ENCODE measurements around the gene RHOB.

RHOB gene

GRCh38 chr2:20484034-20484617, 37.3 kb downstream of the RHOB start:
- no peaks in the 10 kb centered on the region for H3K9me3 ChIP-seq (ENCODE audit: low read depth, low read length)
- no peak for DNase-seq (ENCODE audit: low read depth, low spot score)
- no peak overlapping the region for H3K27ac ChIP-seq
- no peak overlapping the region for H3K4me3 ChIP-seq
- no peak overlapping the region for H3K9ac ChIP-seq (ENCODE audit: insufficient read length)
- H3K36me3 ChIP-seq (ENCODE audit: insufficient read depth, low read length), result no peaks in the 10 kb centered on the region
- no peak for TF ChIP-seq FOXP2 (optimal IDR thresholded peaks at IDR 0.05; ENCODE audit: control extremely low read depth, extremely low read length, insufficient read depth)
- no peak for TF ChIP-seq POLR2AphosphoS5 (IDR thresholded peaks at IDR 0.05; ENCODE audit: borderline replicate concordance, low read depth, low read length)
- no peak for TF ChIP-seq EZH2 (IDR thresholded peaks at IDR 0.05)

DNA sequence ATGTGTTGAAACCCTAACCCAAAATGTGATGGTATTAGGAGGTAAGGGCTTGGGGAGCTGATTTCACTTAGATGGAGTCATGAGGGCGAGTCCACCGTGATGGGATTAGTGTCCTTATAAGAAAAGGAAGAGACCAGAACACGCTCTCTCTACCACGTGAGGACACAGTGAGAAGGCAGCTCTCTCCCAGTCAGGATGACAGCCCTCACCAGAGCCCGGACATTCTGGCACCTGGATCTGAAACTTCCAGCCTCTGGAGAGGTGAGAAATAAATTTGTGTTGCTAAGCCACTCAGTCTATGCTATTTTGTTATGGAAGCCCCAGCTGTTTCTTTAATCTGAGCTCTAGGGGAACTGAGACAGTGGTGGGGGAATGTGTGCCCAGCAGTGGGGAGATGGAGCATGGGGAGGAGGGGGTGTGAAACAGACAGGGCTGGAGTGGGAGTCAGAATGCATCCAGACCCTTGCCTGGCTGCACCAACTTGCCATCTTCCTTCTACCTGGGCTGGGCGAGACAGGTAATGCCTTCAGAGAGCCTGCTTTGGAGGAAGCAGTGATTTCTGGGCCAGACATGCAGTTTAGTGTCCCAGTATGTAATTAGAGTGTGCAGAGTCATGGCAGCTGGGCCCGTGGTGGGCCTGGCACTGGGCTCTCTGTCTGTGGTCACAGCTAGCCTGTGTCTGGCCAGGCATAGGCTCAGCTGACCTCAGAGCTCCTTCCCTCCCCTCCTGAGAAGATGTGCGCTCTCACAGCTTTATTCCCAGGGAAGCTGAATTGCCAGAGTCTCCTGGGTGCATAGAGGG, 38.1 kb downstream of the RHOB start:
- H3K4me3 ChIP-seq, result no peak overlapping the region
- DNase-seq (ENCODE audit: low read depth, low spot score), result no peak
- H3K36me3 ChIP-seq (ENCODE audit: insufficient read depth, low read length), result no peaks in the 10 kb centered on the region

DNA sequence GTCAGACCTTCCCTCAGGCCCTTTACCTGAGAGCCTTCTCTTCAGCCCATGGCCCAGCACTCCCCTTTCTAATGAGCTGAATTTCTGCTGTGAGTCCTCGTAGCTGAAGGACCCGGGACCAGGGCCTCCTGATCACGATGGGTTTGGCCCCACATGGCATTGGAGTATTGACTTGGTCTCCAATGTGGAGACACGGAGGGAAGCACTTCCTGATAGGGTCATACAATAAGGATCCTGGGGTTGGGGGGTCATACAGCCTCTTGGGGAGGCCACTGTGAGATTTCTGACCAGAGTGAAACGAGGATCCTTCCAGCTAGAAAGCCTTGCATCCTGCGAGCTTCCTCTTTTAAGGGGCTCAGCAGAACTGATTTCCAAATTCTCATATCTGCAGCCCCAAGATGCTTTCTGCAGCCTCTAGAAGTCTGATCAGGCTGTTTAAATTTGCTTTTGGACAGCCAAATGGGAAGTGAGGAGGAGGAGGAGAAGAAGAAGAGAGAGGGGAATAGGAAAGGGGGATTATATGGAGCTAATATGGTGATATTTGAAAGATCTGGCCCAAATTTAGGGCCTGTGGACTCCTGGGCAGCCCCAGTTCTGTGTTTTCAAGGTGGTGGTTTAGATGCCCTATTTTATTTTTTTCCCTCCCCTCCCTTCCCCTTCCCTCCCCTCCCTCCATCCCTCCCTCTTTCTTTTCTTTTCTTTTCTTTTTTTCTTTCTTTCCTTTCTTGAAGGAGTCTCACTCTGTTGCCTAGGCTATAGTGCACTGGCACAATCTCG, 38.9 kb downstream of the RHOB start:
- H3K36me3 ChIP-seq (ENCODE audit: insufficient read depth, low read length), result no peaks in the 10 kb centered on the region
- no peaks in the 10 kb centered on the region for H3K9me3 ChIP-seq (ENCODE audit: low read depth, low read length)
- no peak overlapping the region for H3K4me3 ChIP-seq
- TF ChIP-seq EZH2 (IDR thresholded peaks at IDR 0.05), result no peak
- no peak for TF ChIP-seq POLR2AphosphoS5 (IDR thresholded peaks at IDR 0.05; ENCODE audit: borderline replicate concordance, low read depth, low read length)
- no peak for TF ChIP-seq FOXP2 (optimal IDR thresholded peaks at IDR 0.05; ENCODE audit: control extremely low read depth, extremely low read length, insufficient read depth)
- H3K9ac ChIP-seq (ENCODE audit: insufficient read length), result no peak overlapping the region
- no peak overlapping the region for H3K27ac ChIP-seq
- no peak for DNase-seq (ENCODE audit: low read depth, low spot score)

More for the DNA sequence above, 38.1 kb downstream of the RHOB start:
- Histone ChIP-seq H3K27ac (no peak overlapping the region), H3K9me3 (ENCODE audit: low read depth, low read length) (no peaks in the 10 kb centered on the region), H3K9ac (ENCODE audit: insufficient read length) (no peak overlapping the region)
- no peak for TF ChIP-seq POLR2AphosphoS5 (IDR thresholded peaks at IDR 0.05; ENCODE audit: borderline replicate concordance, low read depth, low read length)
- TF ChIP-seq FOXP2 (optimal IDR thresholded peaks at IDR 0.05; ENCODE audit: control extremely low read depth, extremely low read length, insufficient read depth), result no peak
- no peak for TF ChIP-seq EZH2 (IDR thresholded peaks at IDR 0.05)

DNA sequence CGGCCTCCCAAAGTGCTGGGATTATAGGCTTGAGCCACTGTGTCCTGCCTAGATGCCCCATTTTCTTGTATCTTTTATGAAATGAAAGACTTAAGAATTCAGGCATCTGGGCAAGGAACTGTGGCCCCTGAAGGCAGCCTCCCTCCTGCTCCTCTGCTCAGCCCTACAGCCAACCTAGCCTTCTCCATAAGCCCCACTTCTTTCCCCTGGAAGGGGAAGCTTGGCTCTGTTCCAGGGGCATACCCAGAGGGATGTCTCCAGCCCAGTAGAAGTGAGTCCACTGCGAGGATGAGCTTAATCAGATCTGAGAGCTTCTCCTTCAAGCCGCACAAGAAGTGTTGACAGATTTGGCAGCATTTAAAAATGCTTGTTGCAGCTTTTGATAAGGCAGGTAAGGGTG, 39.7 kb downstream of the RHOB start:
- no peaks in the 10 kb centered on the region for H3K36me3 ChIP-seq (ENCODE audit: insufficient read depth, low read length)
- no peak overlapping the region for H3K4me3 ChIP-seq
- no peak overlapping the region for H3K9ac ChIP-seq (ENCODE audit: insufficient read length)
- H3K27ac ChIP-seq, result no peak overlapping the region
- no peak for TF ChIP-seq EZH2 (IDR thresholded peaks at IDR 0.05)
- TF ChIP-seq POLR2AphosphoS5 (IDR thresholded peaks at IDR 0.05; ENCODE audit: borderline replicate concordance, low read depth, low read length), result no peak
- no peak for TF ChIP-seq FOXP2 (optimal IDR thresholded peaks at IDR 0.05; ENCODE audit: control extremely low read depth, extremely low read length, insufficient read depth)
- no peaks in the 10 kb centered on the region for H3K9me3 ChIP-seq (ENCODE audit: low read depth, low read length)
- DNase-seq (ENCODE audit: low read depth, low spot score), result no peak

GRCh38 chr2:20487030-20487391, 40.1 kb downstream of the RHOB start:
- DNase-seq (ENCODE audit: low read depth, low spot score), result no peak
- no peak overlapping the region for H3K9ac ChIP-seq (ENCODE audit: insufficient read length)
- H3K9me3 ChIP-seq (ENCODE audit: low read depth, low read length), result no peaks in the 10 kb centered on the region
- no peak overlapping the region for H3K27ac ChIP-seq
- H3K36me3 ChIP-seq (ENCODE audit: insufficient read depth, low read length), result no peaks in the 10 kb centered on the region
- H3K4me3 ChIP-seq, result no peak overlapping the region
- TF ChIP-seq FOXP2 (optimal IDR thresholded peaks at IDR 0.05; ENCODE audit: control extremely low read depth, extremely low read length, insufficient read depth), result no peak
- TF ChIP-seq POLR2AphosphoS5 (IDR thresholded peaks at IDR 0.05; ENCODE audit: borderline replicate concordance, low read depth, low read length), result no peak
- no peak for TF ChIP-seq EZH2 (IDR thresholded peaks at IDR 0.05)

- H3K27ac ChIP-seq, result no peak overlapping the region
- no peak for DNase-seq (ENCODE audit: low read depth, low spot score)
- no peaks in the 10 kb centered on the region for H3K9me3 ChIP-seq (ENCODE audit: low read depth, low read length)
- no peak overlapping the region for H3K4me3 ChIP-seq
- no peak overlapping the region for H3K9ac ChIP-seq (ENCODE audit: insufficient read length)
- H3K36me3 ChIP-seq (ENCODE audit: insufficient read depth, low read length), result no peaks in the 10 kb centered on the region
- no peak for TF ChIP-seq EZH2 (IDR thresholded peaks at IDR 0.05)
- no peak for TF ChIP-seq POLR2AphosphoS5 (IDR thresholded peaks at IDR 0.05; ENCODE audit: borderline replicate concordance, low read depth, low read length)
- TF ChIP-seq FOXP2 (optimal IDR thresholded peaks at IDR 0.05; ENCODE audit: control extremely low read depth, extremely low read length, insufficient read depth), result no peak
Observed at GRCh38 chr2:20487392-20488174, 40.7 kb downstream of the RHOB start.

DNA sequence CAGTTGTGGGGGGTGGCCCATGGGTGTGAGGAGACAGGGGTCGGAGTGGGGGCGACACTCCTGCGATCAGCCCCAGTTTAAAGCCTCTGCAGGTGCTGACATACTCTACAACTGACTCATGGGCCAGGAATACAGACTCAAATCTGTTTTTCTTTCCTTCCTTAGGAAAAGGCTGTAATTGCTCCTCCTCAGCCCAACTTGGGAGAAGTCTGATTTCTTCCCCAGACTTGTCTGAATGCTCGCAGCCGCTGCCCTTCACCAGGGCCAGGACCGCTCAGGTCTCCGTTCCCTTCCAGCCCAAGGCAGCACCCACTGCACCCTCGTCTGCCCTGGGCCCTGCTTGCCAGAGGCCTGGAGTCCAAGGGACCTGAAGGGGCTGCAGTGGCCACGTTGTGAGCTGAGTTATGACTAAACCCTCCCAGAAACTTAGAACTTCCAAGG, 41.3 kb downstream of the RHOB start:
- H3K27ac ChIP-seq, result no peak overlapping the region
- no peaks in the 10 kb centered on the region for H3K36me3 ChIP-seq (ENCODE audit: insufficient read depth, low read length)
- no peak for DNase-seq (ENCODE audit: low read depth, low spot score)
- TF ChIP-seq POLR2AphosphoS5 (IDR thresholded peaks at IDR 0.05; ENCODE audit: borderline replicate concordance, low read depth, low read length) (no peak), FOXP2 (optimal IDR thresholded peaks at IDR 0.05; ENCODE audit: control extremely low read depth, extremely low read length, insufficient read depth) (no peak), EZH2 (IDR thresholded peaks at IDR 0.05) (no peak)
- H3K4me3 ChIP-seq, result no peak overlapping the region
- H3K9ac ChIP-seq (ENCODE audit: insufficient read length), result no peak overlapping the region
- no peaks in the 10 kb centered on the region for H3K9me3 ChIP-seq (ENCODE audit: low read depth, low read length)

Measured in SK-N-MC (cell line).